Colon (tissue), 2 donors: ENCODE results near the gene ITPKB.
"Not testable (repeated sequence)": the region's sequence is repeated elsewhere in the genome, so short reads cannot be mapped to it uniquely, and the experiment has no call there.

ENCODE experiments used
- FAIRE-seq: peaks from 2 replicates; lab custom pipeline; 2012; peaks lifted over from hg19 to GRCh38; lab: Jason Lieb, UNC
- donor health status: control.
- donor health status: control.

Gene ITPKB

GRCh38 chr1:226738995-226739695 lies at the start of gene ITPKB:
ITPKB (minus strand) TSS chr1:226739282; CDS start chr1:226737458, 1,824 bp downstream.
- peak; percentile 14 for FAIRE-seq

GRCh38 chr1:226787638-226788037 lies 48.6 kb upstream of the ITPKB start:
- no peak for FAIRE-seq

GRCh38 chr1:226787071-226787470 lies 48.0 kb upstream of the ITPKB start:
- FAIRE-seq = no peak

- FAIRE-seq = no peak
These were observed 47.5 kb upstream of the ITPKB start for GRCh38 chr1:226786550-226786949.

- no peak for FAIRE-seq
These were observed 46.7 kb upstream of the ITPKB start for GRCh38 chr1:226785805-226786204.

GRCh38 chr1:226784081-226785049 lies 45.3 kb upstream of the ITPKB start:
- no peak for FAIRE-seq

GRCh38 chr1:226782845-226783601 lies 43.9 kb upstream of the ITPKB start:
- FAIRE-seq = no peak

- FAIRE-seq = no peak
These were observed 43.0 kb upstream of the ITPKB start for GRCh38 chr1:226781937-226782609.

- FAIRE-seq = no peak
These were observed 40.5 kb upstream of the ITPKB start for GRCh38 chr1:226779561-226779960.

GRCh38 chr1:226778657-226779058 lies 39.6 kb upstream of the ITPKB start:
- no peak for FAIRE-seq

GRCh38 chr1:226776975-226777374 lies 37.9 kb upstream of the ITPKB start:
- no peak for FAIRE-seq

GRCh38 chr1:226776066-226776465 lies 37.0 kb upstream of the ITPKB start:
- no peak for FAIRE-seq

- FAIRE-seq = no peak
These were observed 33.5 kb upstream of the ITPKB start for GRCh38 chr1:226772446-226773139.

GRCh38 chr1:226767170-226767569 lies 28.1 kb upstream of the ITPKB start:
- not testable (repeated sequence) for FAIRE-seq

- FAIRE-seq = no peak
These were observed 27.5 kb upstream of the ITPKB start for GRCh38 chr1:226766565-226766964.

GRCh38 chr1:226764533-226764932 lies 25.5 kb upstream of the ITPKB start:
- FAIRE-seq = no peak

GRCh38 chr1:226763905-226764264 lies 24.8 kb upstream of the ITPKB start:
- FAIRE-seq = no peak

- FAIRE-seq = no peak
These were observed 24.2 kb upstream of the ITPKB start for GRCh38 chr1:226762988-226763904.

- FAIRE-seq = no peak
These were observed 23.0 kb upstream of the ITPKB start for GRCh38 chr1:226762055-226762454.

- FAIRE-seq = no peak
These were observed 22.2 kb upstream of the ITPKB start for GRCh38 chr1:226761322-226761721.
